ENCODE measurements around the gene MRC1.

DNA sequence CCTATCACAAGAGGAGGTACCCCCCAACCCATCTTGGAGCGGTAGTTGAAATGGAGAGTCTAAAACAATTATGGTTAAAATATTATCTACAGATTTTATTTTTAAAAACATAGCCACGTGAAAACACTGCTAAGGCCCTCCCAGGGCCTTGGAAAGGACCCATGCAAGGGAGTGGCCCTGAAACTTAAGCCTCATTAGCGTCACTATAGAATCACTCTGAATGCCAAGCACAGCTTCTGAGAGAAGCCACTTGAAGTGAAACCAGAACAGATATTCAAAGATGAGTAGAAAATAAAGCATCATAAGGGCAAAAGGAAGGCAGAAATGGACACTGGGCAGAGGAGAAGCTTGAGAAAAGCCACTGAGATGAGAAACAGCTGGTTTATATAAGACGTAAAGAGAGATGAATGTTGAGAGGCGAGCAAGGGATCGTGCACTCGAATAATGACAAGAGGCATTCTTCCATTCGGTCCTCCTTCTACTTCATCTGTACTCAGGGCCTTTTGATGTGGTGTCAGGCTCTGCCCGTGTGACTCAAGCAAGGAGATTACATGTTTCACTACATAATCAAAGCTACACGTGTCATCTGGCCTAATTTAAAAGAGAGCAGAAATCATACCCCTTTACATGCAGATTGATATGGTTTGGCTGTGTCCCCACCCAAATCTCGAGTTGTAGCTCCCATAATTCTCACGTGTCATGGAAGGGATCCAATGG is 109.2 kb downstream of the MRC1 start:
- TF ChIP-seq JDP2 (CRISPR knock-in tag; IDR thresholded peaks at IDR 0.05; ENCODE audit: borderline replicate concordance), result no peak
- no peak for TF ChIP-seq SMAD1 (CRISPR knock-in tag; IDR thresholded peaks at IDR 0.05; ENCODE audit: borderline replicate concordance, low read depth)

Data from HepG2 (cell line).